Gastroesophageal sphincter (tissue), 3 donors: ENCODE measurements around the gene ZNF76.

Experiments
- POLR2A ChIP-seq, 2 donors: fragments of 450-650 bp; IDR thresholded peaks; one replicate each; pipeline ENCODE4 v1.6.1; 2017; ENCODE audit warnings: antibody characterized with exemption in 2 of 2, mild to moderate bottlenecking in 2 of 2, moderate library complexity in 1 of 2
- POLR2AphosphoS5 ChIP-seq: sonication (generic); formaldehyde crosslinking; IDR thresholded peaks from one replicate; pipeline ENCODE4 v1.6.1; 2017; ENCODE audit warnings: antibody characterized with exemption
- TF ChIP-seq, protein P1 (sequence below), 4 experiments: fragments of 200-600 bp in 2 of 4; fragments of 450-650 bp in 2 of 4; sonication (generic) in 1 of 4; IDR thresholded peaks; one replicate each; pipeline ENCODE4 v1.5.1; 2017 to 2019; ENCODE audit warnings: antibody characterized with exemption in 4 of 4, mild to moderate bottlenecking in 2 of 4, moderate library complexity in 2 of 4

DNA sequence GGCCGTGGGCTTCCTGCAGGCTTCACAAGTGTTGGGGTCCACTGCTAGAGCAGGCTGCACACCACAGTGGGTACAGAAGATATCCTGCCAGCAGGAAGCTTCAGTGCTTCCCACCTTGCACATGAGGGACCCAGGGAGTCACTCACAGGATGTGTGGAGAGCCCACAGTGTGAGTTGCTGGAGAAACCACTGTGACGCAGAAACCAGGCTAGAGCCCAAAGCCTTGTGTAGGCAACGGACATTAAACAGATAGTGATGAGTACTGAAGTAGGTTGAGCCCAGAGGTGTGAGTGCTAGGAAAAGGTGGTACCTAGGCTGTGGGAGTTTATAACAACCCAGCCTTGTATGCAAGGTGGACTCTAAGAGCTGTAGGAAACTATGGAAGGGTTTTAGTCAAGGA is 19.2 kb downstream of the ZNF76 start:
- TF ChIP-seq, protein P1, sequence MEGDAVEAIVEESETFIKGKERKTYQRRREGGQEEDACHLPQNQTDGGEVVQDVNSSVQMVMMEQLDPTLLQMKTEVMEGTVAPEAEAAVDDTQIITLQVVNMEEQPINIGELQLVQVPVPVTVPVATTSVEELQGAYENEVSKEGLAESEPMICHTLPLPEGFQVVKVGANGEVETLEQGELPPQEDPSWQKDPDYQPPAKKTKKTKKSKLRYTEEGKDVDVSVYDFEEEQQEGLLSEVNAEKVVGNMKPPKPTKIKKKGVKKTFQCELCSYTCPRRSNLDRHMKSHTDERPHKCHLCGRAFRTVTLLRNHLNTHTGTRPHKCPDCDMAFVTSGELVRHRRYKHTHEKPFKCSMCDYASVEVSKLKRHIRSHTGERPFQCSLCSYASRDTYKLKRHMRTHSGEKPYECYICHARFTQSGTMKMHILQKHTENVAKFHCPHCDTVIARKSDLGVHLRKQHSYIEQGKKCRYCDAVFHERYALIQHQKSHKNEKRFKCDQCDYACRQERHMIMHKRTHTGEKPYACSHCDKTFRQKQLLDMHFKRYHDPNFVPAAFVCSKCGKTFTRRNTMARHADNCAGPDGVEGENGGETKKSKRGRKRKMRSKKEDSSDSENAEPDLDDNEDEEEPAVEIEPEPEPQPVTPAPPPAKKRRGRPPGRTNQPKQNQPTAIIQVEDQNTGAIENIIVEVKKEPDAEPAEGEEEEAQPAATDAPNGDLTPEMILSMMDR (IDR thresholded peaks at IDR 0.05) = no peak
- TF ChIP-seq POLR2A (IDR thresholded peaks at IDR 0.05) = no peak
- TF ChIP-seq POLR2AphosphoS5 = no peak
